MM.1S (cell line): ENCODE measurements around the gene CDH4.

ENCODE experiments used
- EZH2 ChIP-seq: fragments of 300-600 bp; sonication (generic); optimal IDR thresholded peaks from 2 replicates; pipeline ENCODE3; 2017; ENCODE audit warnings: low read depth, mild to moderate bottlenecking, antibody characterized with exemption, low read length, mixed read lengths
- EZH2phosphoT487 ChIP-seq: fragments of 300-600 bp; sonication (generic); IDR thresholded peaks from 2 replicates; pipeline ENCODE4 v1.6.1; 2018; ENCODE audit warnings: antibody characterized with exemption, low read length
- TF ChIP-seq, protein P1 (sequence below): fragments of 300-600 bp; sonication (generic); IDR thresholded peaks from 2 replicates; pipeline ENCODE4 v1.5.1; 2016; ENCODE audit warnings: antibody characterized with exemption, low read length, mixed read lengths

DNA sequence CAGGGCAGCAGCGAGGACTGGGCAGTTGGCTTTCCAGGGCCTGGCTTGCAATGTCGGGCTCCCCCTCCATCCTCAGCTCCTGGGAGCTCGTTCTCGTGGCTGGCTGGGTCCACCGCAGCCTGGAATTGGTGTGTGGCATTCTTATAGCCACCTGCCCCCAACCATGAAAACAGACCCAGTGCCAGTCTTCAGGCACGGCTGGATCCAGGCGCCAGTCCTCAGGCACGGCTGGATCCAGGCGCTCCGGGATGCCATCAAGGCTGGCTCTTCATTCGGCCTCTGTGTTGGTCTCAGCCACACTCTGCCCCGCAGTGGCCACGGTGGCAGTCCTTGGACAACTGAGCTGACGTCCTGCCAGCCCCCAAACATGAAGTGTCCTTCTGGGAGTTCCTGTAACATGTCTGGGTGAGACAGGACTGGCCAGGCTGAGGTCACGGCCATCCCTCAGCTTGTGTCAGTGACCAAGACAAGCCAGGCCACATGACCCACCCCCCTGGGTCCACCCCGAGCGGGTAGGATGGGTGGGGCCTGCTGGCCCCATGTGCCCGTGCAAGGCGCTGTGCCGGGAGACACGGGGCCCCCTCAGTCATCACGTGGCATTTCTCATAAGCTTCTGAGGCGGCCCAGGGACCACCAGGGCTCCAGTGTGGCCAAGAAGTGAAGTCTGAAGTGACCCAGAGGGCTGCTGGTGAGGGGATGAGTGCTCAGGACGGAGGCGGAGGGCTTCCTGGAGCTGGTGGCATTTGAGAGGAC is 714.6 kb downstream of the CDH4 start:
- TF ChIP-seq, protein P1, sequence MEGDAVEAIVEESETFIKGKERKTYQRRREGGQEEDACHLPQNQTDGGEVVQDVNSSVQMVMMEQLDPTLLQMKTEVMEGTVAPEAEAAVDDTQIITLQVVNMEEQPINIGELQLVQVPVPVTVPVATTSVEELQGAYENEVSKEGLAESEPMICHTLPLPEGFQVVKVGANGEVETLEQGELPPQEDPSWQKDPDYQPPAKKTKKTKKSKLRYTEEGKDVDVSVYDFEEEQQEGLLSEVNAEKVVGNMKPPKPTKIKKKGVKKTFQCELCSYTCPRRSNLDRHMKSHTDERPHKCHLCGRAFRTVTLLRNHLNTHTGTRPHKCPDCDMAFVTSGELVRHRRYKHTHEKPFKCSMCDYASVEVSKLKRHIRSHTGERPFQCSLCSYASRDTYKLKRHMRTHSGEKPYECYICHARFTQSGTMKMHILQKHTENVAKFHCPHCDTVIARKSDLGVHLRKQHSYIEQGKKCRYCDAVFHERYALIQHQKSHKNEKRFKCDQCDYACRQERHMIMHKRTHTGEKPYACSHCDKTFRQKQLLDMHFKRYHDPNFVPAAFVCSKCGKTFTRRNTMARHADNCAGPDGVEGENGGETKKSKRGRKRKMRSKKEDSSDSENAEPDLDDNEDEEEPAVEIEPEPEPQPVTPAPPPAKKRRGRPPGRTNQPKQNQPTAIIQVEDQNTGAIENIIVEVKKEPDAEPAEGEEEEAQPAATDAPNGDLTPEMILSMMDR, result no peak
- no peak for TF ChIP-seq EZH2phosphoT487
- TF ChIP-seq EZH2, result no peak
